ENCODE measurements around the gene CEACAM1.
A peak's percentile ranks its signal among the peaks of the same experiment; 100 is the strongest.
"Not testable (repeated sequence)": the region's sequence is repeated elsewhere in the genome, so short reads cannot be mapped to it uniquely, and the experiment has no call there.

The CEACAM1 gene

DNA sequence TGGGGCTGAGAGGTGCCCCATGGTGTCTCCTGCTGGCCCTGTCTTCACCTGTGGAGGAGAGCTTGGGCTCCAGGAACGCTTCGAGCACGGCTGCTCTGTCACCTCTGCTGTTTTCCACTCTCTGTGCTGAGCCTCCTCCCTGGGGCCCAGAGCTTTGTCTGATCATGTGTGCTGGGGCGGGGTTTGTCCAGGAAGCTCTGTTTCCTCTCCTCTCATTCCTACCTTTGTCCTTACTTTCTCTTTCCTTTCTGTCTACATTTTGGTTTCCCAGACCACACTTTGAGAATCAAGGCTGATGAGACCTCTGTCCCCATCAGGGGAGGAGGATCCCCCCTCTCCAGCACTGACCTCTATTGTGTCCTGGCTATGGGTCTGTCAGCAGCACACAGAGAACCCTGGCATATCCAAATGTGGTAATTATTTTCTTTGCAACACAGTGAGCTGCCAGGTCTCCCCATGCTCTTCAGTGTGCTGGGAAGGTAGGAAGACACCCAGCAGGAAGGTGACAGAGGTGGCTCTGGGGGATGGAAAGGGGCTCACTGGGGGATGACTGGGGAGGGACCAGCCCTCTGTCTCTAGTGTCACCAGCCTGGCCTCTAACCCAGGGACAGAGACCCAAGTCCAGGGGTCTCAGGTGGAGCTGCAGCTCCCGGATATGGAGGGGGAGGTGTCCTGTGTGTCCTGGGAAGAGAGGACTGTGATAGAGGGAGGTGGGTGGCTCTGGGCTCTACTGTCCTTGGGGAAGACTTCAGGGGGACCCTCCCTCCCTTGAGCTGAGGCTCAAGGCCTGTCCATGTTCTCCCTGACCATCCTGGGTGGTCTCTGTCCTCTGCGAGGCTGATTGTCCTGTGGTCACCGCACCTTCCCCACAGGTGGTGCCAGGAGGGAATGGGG is at the start of gene CEACAM1:
Gene CEACAM1 (minus strand): TSS at position 128 of the 894 bp plus-strand sequence. CDS start 107 bp downstream, at position 21.
- DNase-seq (ENCODE audit: low read depth in 3 of 3) = peak; percentile 17 to 52 (median 24)

DNA sequence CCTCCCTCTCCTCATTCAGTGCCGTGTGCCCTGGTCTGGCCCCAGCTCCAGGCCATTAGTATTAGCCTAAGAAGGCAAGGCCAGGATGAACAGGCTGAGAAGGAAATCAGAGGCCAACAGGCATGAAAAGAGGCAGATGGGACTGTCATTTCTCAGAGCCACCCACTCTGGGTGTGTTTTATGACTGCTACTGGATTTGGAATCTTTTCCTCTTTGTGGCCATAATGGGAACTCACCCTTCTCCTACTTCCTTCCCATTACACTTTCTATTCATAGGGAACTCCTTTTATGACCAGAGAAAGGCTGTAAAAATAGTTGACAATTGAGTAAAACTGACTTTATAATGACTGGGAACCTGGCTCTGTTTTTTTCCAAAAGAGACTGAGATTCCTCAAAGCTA is 48.7 kb upstream of the CEACAM1 start:
- no peak for DNase-seq (ENCODE audit: low read depth in 3 of 3)

DNA sequence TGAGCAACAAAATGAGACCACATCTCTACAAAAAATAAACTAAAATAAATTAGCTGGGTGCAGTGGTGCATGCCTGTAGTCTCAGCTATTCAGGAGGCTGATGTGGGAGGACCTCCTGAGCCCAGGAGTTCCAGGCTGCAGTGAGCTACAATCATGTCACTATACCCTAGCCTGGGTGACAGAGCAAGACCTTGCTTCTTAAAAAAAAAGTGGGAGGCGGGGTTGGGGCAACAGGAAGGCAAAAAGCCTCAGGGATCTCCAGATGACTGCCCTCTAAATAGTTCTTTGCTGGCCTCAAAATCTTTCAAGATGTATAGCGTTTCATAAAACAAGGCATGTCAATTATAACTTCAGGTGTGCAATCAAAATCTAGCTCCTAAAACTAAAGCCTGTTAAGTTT is 48.0 kb upstream of the CEACAM1 start:
- no peak for DNase-seq (ENCODE audit: low read depth in 3 of 3)

DNA sequence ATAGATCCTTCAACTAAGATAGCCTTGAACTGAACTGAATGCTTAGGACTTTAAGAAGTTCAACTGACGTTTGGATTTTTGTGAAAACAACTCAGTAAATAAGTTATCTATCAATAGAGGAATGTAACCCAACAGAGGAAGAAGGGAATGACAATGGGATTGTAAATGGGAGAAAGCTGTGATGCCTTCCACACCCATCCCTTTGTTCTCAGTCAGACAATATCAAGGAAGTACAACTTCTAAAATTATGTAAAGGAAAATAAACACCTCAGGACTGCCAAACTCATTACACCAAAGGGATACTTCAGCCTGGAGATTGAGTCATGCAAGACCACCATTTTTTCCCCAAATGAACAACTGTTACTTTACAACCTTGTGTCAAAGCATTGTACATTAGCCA is 45.4 kb upstream of the CEACAM1 start:
- no peak for DNase-seq (ENCODE audit: low read depth in 3 of 3)

DNA sequence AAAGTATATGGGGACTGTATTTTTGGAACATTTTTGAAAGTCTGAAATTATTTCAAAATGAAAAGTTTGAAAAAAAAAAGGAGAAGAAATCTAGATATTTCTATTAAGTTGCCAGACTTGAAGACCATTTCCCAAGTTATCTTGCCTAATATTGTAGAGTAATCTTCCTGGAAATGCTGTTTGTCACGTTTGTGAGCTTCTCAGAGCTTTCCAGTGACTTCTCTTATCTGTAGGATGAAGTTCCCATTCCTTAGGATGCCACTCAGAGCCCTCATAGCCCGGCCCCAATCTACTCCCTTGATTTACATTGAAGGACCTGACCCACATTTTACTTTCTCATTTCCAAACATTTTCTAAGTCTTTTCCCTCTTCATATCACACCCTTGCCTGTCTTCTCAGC is 42.8 kb upstream of the CEACAM1 start:
- no peak for DNase-seq (ENCODE audit: low read depth in 3 of 3)

DNA sequence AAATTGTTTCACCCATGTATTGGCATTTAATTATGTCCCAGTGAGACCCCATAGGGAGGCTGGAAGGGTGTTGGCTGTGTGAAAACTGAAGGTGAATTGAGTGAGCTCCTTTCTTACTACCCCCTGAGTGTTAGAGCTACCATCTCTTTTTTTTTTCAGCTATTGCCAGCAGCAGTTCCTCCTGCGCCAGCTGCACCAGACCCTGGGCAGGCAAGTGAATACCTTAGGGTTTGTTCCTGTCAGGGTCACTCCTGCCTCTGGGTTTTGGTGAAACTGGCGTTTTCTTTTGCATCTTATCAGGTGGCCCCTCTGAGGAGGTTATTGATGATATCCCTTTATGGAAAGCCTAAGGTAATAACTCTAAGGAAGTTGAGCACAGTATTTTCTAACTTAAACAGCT is 40.9 kb upstream of the CEACAM1 start:
- DNase-seq (ENCODE audit: low read depth in 3 of 3) = no peak

DNA sequence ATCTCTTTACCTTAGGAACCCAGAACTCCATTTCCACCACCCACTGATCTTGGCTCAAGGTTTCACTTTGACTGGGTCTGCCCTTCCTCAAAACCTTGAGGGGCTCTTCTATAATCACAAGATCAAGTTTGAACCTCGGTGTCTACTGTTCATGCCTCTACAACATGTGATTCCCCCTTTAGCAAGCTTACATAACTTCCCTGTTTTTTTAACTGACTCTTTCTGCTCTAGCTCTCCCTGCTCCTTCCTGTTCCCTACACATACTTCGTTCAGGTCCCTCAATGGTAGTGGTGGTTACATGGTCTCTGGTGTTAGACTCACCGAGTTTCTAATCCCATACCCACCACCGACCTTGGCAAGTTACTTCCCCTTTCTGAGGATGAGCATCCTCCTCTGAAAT is 39.7 kb upstream of the CEACAM1 start:
- no peak for DNase-seq (ENCODE audit: low read depth in 3 of 3)

DNA sequence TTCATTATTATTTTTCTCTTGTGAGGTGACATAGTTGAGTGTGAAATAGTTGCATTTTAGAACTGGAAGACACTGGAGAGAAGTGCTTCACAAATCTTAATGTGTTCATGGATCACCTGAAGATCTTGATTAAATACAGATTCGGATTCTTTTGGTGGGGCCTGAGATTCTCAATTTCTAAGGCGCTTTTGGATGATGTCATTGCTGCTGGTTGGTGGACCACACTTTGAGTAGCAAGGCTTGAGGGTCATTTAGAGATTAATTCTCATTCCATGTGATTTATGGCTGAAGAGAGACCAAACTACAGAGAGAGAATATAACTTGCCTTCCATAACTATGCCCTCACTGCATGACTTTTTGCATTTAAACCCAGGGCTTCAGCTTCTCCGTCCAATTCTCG is 39.3 kb upstream of the CEACAM1 start:
- no peak for DNase-seq (ENCODE audit: low read depth in 3 of 3)

DNA sequence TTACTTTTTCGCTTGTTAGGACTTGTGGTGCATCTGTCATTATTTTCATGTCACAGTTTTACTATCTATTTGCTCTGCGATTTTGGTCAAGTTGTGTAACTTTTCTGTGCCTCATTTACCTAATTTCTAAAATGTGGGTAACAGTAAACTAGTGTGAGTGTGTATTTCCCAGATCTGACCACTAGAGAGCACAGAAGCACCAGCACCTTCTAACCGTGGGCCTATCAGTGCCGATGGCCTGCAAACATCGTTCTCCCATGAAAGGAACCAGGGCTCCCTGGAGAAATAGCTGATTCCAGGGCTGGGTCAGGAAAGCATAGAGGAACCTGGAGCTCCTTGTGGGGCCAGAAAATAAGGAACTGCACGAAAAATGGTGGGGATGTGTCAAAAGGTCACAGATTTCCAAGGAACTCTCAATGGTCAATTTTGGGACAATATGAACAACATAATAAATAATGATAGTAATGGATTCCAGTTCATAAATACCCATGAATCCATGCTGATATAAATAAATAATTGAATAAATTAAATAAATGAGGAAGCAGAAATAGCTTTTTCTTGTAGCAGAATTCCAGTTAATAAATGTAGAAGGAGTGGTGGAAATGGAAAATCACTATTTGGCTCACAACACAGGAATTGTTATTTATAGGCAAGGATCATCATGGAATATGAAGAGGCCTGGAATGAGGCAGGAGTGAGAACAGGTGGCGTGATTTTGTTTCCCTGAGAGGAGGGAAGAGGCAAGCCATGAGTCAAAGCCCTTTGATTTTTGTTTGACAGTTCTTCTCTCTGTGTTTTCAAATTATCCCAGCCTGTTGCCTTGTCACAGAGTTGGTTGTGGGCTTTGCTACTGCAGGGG is 35.3 kb upstream of the CEACAM1 start:
- DNase-seq (ENCODE audit: low read depth in 3 of 3) = peak in 1 of 3 experiments; percentile 7

DNA sequence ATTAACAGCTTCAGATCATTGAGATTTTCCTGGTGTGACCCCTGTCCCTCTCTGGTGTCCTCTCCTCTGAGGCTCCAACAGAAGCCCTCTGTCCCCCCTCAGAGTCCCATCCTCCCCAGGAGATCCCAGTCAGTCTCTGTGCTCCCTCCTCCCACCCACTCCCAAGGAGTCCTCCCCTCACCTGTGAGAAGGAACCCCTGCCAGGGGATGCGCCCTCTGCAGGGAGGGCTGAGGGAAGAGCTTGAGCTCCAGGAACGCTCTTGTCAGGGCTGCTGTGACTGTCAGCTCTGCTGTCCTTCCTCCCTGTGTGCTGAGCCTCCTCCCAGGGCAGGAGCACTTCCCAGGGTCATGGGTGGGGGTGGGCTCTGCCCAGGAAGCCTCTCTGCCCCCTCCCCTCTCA is 33.2 kb upstream of the CEACAM1 start:
- DNase-seq (ENCODE audit: low read depth in 3 of 3) = no peak

DNA sequence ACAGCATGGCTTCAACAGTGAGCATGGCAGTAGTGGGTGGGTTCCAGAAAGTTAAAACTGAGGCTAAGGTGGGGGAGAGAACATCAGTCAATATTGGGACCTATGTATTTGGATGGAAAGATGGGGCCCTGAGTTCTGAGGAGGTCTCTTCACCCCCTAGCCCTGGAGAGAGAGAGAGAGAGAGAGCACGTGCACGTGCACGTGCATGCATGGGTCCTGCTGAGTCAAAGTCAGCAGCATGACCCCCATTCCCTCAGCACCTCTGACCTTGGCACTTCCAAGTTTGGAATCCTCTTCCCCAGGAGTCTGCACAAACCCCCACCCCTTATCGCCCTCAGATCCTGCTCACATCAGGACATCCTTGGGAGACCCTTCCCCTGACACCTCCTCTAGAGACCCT is 32.5 kb upstream of the CEACAM1 start:
- no peak for DNase-seq (ENCODE audit: low read depth in 3 of 3)

DNA sequence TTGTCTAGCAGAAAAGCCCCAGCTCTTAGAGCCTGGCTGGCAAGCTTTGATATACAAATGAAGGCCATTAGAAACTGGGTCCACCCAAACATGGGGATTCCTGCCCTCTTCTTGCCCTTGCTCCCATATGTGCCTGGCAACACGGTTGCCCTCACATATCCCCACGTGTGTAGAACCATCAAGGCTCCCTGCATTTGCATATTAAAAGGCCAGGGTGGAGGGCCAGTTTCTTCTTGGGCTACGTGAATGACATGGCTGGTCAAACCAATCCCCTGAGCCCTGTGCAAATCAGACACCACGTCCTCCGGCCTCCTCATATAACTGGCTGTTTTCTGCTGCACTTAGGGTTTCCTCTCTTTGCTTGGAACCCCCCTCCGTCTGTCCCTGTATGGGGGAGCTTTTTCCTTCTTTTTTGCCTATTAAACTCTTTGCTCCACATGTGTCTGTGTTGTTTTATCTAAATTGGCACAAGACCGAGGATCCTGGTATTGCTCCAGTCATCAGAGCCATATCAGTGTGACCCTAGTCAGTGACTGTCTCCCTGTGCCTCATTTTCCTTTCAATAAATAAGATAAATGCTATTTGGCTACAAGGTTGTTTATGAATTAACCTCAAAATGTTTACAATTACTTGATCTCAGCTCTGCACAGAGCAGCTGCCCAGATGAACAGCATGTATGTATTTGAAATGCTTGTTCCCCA is 30.3 kb upstream of the CEACAM1 start:
- no peak for DNase-seq (ENCODE audit: low read depth in 3 of 3)

DNA sequence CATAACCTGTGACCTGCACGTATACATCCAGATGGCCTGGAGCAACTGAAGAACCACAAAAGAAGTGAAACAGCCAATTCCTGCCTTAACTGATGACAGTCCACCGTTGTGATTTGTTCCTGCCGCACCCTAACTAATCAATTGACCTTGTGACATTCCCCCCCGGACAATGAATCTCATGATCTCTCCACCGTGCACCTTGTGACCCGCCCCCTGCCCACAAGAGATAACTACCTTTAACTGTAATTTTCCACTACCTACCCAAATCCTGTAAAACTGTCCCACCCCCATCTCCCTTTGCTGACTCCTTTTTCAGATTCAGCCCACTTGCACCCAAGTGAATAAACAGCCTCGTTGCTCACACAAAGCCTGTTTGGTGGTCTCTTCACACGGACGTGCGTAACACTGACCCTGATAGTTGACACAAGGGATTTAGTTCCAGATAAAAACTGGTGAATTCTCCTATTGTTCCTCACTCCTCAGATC is 29.1 kb upstream of the CEACAM1 start:
- DNase-seq (ENCODE audit: low read depth in 3 of 3) = not testable (repeated sequence)

DNA sequence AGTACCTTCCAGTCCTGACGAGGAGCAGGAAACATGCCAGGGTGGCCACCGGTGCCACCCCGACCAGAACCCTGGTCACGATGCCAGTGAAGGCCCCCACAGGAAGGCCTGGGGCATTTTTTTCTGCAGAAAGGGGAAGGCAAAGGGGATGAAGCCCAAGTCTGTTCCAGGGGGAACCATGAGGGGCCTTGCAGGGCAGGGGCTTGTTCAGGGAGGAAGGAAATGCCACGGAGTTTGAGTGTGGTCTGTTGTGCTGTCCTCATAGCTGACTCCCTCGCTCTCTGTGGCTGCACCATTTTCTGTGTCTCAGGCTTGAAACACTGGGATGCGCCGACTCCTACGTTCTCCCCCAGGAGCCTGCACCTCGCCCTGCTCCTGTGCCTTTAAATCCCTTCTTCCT is 27.5 kb upstream of the CEACAM1 start:
- DNase-seq (ENCODE audit: low read depth in 3 of 3) = no peak

DNA sequence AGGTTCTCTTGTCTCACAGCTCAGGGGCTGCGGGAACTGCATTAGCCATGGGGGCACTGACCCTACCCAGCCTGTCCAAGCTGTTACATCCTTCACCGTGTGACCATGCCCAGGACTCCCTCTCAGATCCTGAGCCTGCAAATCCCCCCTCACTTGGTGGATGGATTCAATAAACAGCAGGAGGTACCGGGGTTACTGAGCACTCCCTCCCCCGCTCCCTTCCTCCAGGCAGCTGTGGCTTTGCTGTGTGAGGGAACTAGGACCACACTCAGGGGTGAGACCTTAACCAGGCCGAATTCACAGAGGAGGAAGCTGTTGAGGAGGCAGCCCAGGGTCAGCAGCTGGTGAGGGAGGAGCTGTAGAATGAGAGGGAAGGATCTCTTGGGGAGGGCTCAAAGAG is 27.0 kb upstream of the CEACAM1 start:
- DNase-seq (ENCODE audit: low read depth in 3 of 3) = no peak

DNA sequence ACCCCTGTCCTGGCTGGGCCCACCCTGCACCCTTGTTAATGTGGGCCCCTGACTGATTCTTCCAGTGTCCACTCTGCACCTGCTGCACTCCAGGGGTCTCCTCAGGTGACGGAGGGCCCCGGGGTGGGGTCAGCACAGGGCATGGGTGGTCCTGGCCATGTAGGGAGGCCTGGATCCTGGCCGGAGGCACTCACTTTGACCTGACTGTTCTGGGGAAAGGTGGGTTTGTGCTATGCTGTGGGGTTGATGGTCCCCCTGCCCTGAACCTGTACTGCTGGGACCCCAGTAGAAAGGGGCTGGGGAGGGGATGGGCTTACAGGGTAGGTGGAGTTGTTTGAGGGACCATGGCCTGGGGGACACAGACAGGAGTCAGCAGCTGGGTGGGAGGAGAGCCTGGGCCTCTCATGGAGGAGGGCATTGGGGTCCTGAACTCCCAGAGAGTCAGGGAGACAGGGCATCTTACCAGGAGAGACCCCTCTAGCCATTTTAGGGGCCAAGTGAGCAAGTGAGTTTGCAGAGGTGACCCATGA is 25.8 kb upstream of the CEACAM1 start:
- DNase-seq (ENCODE audit: low read depth in 3 of 3) = no peak

DNA sequence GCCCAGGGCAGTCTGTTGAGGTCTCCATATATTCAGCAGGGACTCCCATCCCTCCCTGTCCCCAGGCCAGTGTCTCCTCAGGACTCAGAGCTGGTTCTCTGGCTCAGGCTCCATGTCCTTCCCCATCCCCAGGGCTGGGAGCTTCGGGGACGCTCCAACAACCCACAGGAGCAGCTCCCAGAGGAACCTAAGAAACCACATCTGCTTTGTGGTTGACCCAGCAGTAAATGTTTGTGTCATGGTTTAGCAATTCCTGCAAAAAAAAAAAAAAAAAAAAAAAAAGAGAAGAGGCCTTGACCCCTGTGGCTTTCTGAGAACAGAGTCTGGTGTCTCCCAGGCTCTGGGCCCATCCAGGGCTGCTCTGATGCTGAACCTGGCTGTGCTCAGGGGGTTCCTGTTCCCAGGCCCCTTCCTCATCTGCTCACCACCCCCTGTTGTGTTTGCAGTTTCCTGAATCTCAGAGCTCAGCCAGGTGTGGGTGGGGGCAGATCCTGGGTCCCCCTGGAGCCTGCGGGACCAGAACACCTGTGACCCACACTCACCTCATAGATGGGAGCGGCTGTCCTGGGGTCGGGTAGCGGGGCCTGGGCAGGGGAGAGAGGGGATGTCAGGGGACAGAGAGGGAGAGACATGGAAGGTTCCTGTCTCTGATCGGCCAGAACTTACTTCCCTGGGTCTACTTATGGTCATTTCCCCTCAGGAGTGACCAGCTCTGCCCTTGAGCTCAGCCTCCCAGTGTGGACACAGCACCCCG is 25.2 kb upstream of the CEACAM1 start:
- no peak for DNase-seq (ENCODE audit: low read depth in 3 of 3)

DNA sequence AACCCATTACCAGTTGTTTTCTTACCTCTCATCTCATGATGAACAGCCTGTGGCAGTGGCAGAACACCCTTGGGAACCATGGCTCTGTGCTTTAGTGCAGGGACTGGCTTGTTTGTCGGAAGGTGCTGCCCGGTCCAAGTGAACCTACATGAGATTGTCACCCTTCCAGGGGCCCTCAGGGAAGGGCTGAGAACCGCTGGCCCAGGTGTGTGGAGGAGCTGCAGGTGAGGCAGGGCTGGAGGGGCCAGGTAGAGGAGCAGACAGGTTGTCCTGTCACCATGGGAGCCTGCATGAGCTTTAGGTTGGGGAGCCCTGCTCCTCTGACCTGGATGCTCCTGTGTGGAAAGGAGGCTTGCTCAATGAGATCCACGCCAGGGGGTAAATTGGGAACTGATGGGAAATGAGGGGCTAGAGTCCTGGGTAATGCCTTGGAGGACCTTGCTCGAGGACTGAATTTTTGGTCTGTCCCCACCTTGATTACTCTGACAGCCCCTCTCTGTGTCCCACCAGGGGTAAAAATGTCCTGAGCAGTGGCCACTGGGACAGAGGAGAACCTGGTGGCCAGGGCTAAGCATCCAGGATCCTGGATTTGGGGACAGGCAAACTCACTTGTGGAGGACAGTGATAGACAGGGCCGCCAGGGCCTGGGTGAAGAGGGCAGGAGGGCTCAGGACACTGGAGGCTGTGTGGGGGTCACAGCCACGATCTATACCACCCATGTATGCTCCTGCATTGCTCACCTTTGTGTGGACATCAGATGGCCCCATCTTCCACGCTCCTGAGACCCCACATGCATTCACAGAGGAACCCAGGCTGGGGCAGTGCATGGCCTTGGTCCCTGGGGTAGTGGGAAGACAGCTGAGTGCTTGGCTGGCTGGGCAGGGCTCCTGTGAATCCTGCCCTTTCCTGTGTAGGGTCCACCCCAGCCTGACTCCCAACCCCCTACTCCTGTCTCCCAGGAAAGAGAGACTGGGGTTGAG is 24.1 kb upstream of the CEACAM1 start:
- no peak for DNase-seq (ENCODE audit: low read depth in 3 of 3)

DNA sequence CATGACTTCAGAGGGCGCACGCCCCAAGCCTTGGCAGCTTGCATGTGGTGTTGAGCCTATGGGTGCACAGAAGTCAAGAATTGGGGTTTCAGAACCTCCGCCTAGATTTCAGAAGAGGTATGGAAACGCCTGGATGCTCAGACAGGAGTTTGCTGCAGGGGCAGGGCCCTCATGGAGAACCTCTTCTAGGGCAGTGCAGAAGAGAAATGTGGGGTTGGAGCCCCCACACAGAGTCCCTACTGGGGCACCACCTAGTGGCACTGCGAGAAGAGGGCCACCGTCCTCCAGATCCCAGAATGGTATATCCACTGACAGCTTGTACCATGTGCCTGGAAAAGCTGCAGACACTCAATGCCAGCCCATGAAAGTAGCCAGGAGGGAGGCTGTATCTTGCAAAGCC is 22.2 kb upstream of the CEACAM1 start:
- DNase-seq (ENCODE audit: low read depth in 3 of 3) = not testable (repeated sequence)

DNA sequence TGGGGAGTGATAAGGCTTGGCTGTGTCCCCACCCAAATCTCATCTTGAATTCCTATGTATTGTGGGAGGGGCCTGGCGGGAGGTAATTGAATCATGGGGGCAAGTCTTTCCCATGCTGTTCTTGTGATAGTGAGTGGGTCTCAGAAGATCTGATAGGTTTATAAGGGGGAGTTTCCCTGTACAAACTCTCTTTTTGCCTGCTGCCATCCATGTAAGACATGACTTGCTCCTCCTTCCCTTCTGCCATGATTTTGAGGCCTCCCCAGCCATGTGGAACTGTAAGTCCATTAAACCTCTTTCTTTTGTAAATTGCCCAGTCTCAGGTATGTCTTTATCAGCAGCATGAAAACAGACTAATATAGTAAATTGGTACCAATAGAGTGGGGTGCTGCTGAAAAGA is 20.8 kb upstream of the CEACAM1 start:
- not testable (repeated sequence) for DNase-seq (ENCODE audit: low read depth in 3 of 3)

Measured in stimulated activated CD4-positive, alpha-beta T cell treated with anti-CD3 and anti-CD28 coated beads, TNF-alpha, amount 100 ng/mL, for 24 hours (primary cell).